ENCODE results near the gene TSSK3. TPM values are rescaled to one million over a fixed set of nuclear protein-coding genes. Genes with fewer than 3 reads are reported as not detected.

Gene TSSK3
- total RNA-seq, 1 donor from 2014 or later: not detected

DNA sequence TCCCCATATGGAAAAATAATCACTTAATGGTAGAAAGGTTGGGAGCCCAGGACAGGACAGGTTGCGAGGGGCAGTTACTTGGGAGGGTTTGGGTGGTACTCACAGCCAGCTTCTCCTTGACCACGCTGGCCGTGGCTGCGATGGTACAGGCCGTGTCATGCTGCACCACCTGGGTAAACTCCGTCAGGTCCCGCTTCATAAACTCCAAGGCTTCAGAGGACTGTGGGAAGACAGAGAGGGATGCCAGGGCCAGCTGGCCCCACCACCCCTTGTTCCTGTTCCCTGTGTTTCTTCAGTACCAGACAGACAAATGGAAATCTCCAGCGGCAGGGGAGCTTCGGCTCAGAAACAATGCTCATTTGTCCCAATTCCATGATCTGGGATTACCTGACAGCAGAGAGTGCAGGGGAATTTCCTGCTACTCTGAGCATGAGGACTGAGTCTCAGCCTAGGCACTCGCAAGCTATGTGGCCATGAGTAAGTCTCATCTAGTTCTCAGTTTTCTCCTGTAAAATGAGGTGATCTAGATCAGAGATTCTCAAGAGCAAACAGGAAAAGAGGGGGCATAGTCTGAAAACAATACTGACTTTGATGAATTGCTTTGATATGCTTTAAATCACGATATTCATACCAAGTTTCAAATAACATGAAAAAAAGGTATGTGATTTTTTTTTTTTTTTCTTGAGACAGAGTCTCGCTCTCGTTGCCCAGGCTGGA is 24.5 kb downstream of the TSSK3 start:
- peaks cover 6% of the 10 kb centered on the region for H3K36me3 ChIP-seq (ENCODE audit: control insufficient read depth, insufficient read depth, low read length)
- no peak overlapping the region for H3K4me3 ChIP-seq (ENCODE audit: low read depth, low read length)
- TF ChIP-seq, protein P1, sequence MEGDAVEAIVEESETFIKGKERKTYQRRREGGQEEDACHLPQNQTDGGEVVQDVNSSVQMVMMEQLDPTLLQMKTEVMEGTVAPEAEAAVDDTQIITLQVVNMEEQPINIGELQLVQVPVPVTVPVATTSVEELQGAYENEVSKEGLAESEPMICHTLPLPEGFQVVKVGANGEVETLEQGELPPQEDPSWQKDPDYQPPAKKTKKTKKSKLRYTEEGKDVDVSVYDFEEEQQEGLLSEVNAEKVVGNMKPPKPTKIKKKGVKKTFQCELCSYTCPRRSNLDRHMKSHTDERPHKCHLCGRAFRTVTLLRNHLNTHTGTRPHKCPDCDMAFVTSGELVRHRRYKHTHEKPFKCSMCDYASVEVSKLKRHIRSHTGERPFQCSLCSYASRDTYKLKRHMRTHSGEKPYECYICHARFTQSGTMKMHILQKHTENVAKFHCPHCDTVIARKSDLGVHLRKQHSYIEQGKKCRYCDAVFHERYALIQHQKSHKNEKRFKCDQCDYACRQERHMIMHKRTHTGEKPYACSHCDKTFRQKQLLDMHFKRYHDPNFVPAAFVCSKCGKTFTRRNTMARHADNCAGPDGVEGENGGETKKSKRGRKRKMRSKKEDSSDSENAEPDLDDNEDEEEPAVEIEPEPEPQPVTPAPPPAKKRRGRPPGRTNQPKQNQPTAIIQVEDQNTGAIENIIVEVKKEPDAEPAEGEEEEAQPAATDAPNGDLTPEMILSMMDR (IDR thresholded peaks at IDR 0.05; ENCODE audit: insufficient read depth, low read length, poor library complexity, severe bottlenecking): no peak
- no peaks in the 10 kb centered on the region for H3K27me3 ChIP-seq (ENCODE audit: control insufficient read depth, insufficient read depth, low read length)
- no peak for DNase-seq (ENCODE audit: low read depth)

DNA sequence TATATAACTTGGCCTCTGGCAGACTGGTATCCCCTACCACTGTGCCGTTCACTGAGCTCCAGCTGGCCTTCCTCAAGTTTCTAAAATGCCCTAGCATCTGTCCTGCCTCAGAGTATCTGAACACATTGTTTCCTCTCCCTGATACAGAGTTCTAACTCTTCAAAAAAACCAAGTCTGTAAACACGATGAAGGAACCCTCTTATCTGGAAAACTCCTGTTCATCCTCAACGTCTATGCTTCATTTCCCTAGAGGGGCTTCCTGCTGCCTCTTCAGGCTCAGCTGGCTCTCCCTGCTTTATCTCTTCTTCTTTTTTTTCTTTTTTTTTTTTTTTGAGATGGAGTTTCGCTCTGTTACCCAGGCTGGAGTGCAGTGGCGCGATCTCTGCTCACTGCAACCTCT is 26.3 kb downstream of the TSSK3 start:
- TF ChIP-seq, protein P1 (IDR thresholded peaks at IDR 0.05; ENCODE audit: insufficient read depth, low read length, poor library complexity, severe bottlenecking): no peak
- Histone ChIP-seq H3K4me3 (ENCODE audit: low read depth, low read length) (no peak overlapping the region), H3K27me3 (ENCODE audit: control insufficient read depth, insufficient read depth, low read length) (no peaks in the 10 kb centered on the region), H3K36me3 (ENCODE audit: control insufficient read depth, insufficient read depth, low read length) (peaks cover 6% of the 10 kb centered on the region)
- DNase-seq (ENCODE audit: low read depth): no peak

DNA sequence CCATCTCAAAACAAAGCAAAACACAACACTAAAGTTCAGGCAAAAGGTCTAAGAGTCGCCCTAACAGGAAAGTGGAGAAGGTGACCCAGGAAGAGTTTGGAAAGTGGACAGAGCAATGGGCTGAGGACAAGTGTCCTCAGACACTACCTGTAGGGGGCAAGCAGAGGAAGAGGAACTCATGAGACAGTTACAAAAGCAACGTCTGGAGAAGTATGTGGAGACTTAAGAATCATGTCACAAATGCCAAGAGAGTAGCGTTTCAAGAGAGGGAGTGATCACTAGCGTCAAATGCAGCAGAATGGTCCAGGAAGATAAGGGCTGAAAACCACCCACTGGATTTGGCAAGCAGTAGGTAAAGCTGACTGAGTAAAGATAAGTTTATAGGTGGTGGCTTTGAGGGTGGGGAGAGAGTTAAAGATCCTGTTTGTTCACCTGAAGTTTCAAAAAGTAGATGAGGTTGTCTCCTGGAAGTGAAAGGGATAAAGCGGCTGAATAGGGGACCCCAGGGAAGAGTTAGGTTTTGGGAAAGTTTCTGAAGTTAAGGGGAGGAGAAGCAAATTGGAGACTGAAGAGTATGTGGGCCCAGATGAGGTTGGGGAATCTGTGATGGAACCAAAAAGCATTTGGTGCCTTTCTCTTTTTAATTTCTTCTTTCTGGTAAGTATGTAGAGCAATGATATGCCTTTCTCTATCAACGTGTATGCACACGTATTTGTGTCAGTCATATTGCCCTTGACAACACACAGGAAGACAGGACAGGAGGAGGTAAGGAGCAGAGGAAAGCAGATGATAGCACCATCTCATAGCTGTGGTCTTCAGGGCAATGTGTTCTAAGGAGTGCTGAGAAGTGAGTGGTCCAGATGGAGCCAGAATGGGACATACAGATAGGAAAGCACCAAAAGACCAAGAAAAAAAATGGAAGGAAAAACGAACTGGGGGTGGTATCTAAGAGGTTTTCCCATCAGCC is 28.8 kb downstream of the TSSK3 start:
- H3K4me3 ChIP-seq (ENCODE audit: low read depth, low read length): no peak overlapping the region
- TF ChIP-seq, protein P1 (IDR thresholded peaks at IDR 0.05; ENCODE audit: insufficient read depth, low read length, poor library complexity, severe bottlenecking): no peak
- no peaks in the 10 kb centered on the region for H3K27me3 ChIP-seq (ENCODE audit: control insufficient read depth, insufficient read depth, low read length)
- DNase-seq (ENCODE audit: low read depth): no peak
- H3K36me3 ChIP-seq (ENCODE audit: control insufficient read depth, insufficient read depth, low read length): peaks cover 4% of the 10 kb centered on the region

DNA sequence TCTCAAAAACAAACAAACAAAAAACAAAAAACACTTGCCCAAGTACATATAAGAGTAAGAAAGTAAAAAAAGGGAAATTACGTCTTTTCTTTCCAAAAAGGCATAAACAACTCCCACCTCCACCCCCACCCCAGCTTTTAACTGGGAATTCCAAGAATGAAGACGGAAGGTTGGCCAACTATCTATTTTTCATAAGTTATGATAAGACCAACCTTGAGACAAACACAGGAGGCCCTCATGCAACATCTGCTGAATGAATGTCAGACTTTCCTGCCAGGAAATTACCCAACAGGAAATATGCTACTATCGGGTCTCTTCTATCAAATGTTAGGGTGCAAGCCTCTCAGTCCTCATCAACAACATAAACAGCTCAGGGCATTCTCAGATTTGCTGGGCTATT is 30.0 kb downstream of the TSSK3 start:
- peaks cover 4% of the 10 kb centered on the region for H3K36me3 ChIP-seq (ENCODE audit: control insufficient read depth, insufficient read depth, low read length)
- no peak overlapping the region for H3K4me3 ChIP-seq (ENCODE audit: low read depth, low read length)
- TF ChIP-seq, protein P1 (IDR thresholded peaks at IDR 0.05; ENCODE audit: insufficient read depth, low read length, poor library complexity, severe bottlenecking): no peak
- no peaks in the 10 kb centered on the region for H3K27me3 ChIP-seq (ENCODE audit: control insufficient read depth, insufficient read depth, low read length)
- no peak for DNase-seq (ENCODE audit: low read depth)

DNA sequence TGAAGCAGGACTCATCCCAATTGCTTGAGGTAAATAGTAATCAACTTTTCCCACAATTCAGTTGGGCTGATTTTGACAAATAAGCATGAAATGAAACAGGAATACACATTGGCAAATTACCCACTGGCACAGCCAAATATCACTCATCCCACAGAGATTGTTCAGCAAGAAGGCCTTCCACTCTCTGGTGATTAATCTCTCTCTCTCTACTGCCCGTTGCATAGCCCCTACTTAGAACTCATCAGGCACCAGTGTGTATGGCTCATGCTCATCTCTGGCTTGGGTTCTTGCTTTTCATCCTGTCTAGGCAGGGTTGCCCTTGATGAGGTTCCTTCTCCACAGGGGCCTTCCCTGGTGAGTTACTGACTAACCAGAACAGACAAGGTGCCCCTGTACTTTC is 30.8 kb downstream of the TSSK3 start:
- peaks cover 4% of the 10 kb centered on the region for H3K36me3 ChIP-seq (ENCODE audit: control insufficient read depth, insufficient read depth, low read length)
- no peaks in the 10 kb centered on the region for H3K27me3 ChIP-seq (ENCODE audit: control insufficient read depth, insufficient read depth, low read length)
- TF ChIP-seq, protein P1 (IDR thresholded peaks at IDR 0.05; ENCODE audit: insufficient read depth, low read length, poor library complexity, severe bottlenecking): no peak
- DNase-seq (ENCODE audit: low read depth): no peak
- peak overlapping the region; percentile 88 for H3K4me3 ChIP-seq (ENCODE audit: low read depth, low read length)

Data from kidney epithelial cell (primary cell).